HG02623 (cell line): ENCODE data around the gene FBXO27.
"Not testable (repeated sequence)": the region's sequence is repeated elsewhere in the genome, so short reads cannot be mapped to it uniquely, and the experiment has no call there.

ENCODE experiments used
- ATAC-seq: cut with Tn5 transposase; IDR thresholded peaks from one replicate; pipeline ENCODE4 v1.9.1; 2021; ENCODE audit warnings: moderate library complexity; ENCODE audit not compliant: unreplicated experiment

Gene FBXO27

GRCh38 chr19:39032063-39032918, at the start of gene FBXO27:
Gene FBXO27, minus strand, starts transcription at chr19:39032549. Its CDS starts 322 bp downstream, at chr19:39032227.
- ATAC-seq: no peak

DNA sequence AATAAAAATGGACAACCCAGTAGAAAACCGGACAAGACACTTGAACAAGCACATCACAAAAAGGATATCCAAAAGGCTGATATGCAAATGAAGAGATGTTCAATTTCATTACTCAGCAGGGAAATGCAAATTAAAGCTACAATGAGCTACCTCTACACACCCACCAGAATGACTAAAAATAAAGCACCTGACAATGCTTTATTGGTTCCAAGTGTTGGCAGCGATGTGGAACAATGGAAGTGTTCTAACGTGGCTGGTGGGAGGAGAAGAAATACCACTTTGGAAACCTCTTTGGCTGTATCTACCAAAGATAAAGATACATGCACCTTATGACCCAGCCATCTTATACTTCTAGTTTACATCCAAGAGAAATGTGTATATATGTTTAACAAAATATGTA, 48.1 kb upstream of the FBXO27 start:
- ATAC-seq: no peak

- ATAC-seq: no peak
Observed at GRCh38 chr19:39078436-39079200, 46.3 kb upstream of the FBXO27 start.

DNA sequence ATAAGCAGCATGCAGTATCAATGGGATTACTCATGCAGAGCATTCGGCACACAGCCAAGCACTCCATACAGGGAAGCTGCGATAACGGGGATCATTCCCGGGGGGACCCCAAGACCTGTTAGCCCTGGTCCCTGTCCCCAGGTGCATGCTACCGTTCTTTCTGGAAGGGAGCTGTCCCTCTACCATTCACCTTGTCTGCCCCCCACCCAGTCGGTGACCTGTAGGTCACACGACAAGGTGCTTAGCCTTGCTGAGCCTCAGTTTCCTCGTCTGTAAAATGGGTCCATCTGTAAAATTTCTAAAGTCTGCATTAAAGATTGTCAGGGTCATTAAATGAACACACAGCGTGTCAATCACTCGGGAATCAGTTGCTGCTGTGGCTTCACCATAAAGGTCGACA, 45.0 kb upstream of the FBXO27 start:
- no peak for ATAC-seq

DNA sequence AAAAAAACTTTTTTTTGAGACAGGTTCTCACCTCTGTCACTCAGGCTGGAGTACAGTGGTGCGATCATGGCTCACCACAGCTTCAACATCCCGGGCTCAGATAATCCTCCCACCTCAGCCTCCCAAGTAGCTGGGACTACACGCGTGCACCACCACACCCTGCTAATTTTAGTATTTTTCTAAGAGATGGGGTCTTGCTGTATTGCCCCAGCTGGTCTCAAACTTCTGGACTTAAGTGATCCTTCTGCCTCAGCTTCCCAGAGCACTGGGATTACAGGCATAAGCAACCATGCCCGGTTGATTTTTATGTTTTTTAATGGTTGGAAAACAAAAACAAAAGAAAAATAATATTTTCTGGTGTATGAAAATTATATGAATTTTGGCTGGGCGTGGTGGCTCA, 42.6 kb upstream of the FBXO27 start:
- ATAC-seq: no peak

DNA sequence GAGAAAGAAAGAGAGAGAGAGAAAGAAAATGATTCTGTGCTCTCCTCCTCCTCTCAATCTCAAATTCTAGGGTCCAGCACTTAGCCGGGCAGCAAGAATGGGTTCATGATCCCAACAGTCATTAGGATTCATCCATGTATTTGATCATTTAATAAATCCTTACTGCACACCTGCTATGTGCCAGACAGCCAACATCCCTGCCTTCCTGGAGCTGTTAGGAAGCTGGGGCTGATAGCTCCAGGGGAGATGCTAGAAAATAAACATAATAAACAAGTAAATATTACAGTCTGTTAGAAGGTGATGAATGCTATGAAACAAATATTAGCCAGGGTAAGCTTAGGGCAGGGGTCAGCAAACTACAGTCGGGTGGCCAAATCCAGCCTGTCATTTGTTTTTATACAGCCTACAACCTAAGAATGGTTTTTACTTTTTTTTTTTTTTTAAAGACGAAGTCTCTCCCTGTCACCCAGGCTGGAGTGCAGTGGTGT, 41.9 kb upstream of the FBXO27 start:
- ATAC-seq: no peak

GRCh38 chr19:39070888-39071287, 38.5 kb upstream of the FBXO27 start:
- no peak for ATAC-seq

- ATAC-seq: not testable (repeated sequence)
Observed at GRCh38 chr19:39068259-39068658, 35.9 kb upstream of the FBXO27 start.

DNA sequence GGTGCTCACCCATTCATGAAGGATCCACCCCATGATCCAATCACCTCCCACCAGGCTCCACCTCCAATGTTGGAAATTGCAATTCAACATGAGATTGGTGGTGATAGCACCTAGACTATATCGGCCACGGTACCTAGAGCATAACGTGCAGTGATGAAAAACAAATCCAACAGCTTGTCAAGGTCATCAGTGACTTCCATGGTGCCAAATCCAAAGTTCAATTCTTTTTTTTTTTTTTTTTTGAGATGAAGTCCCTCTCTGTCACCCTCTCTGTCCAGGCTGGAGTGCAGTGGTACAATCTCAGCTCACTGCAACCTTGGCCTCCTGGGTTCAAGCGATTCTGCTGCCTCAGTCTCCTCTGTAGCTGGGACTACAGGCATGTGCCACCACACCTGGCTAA, 34.8 kb upstream of the FBXO27 start:
- ATAC-seq: no peak

DNA sequence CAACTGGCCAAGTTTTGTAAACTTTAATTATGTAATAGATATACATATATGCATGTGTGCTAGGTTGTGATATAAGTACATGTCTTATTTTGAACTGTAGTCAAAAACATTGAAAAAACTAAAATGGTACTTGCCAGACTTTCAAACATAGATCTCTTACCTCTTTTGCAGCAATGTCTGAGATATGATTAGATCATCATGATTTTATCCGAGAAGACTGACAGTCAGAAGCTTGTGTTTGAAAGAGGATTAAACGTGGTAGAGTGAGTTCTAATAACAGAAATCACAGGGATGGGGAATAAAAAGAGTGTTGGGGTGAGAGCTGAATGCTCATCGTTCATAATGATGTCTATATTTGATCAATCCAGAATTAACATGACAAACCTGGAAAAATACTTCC, 33.6 kb upstream of the FBXO27 start:
- no peak for ATAC-seq

DNA sequence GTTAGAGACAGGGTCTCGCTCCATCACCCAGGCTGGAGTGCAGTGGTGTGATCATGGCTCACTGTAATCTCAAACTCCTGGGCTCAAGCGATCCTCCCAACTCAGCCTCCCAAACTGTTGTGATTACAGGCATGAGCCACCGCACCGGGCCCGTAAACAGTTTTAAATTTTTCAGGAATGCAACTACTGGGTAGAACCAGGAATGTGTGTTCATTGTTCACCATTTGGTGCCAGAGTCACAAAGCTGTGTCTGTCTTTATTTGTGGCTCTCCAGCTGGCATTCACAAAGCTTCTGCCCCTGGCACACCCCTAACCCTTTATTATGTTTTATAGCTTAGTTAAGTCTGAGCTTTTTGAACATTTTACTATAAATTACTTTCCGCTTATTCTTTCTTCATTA, 32.1 kb upstream of the FBXO27 start:
- ATAC-seq: no peak

DNA sequence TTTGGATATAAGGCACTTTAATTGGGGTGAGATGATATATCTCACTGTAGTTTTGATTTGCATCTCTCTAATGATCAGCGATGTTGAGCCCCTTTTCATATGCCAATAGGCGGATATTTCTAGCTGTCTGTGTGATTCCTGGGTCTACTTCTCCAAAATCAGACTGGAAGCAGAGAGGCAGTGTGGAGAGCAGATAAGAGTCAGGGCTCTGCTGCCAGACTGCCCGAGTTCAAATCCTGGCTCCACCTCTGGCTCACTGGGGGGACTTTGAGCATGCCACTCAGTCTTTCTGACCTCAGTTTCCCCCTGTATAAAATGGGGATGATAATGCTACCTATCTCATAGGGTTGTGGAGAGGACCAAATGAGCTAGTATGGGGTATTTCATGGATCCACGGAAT, 27.8 kb upstream of the FBXO27 start:
- ATAC-seq: no peak

DNA sequence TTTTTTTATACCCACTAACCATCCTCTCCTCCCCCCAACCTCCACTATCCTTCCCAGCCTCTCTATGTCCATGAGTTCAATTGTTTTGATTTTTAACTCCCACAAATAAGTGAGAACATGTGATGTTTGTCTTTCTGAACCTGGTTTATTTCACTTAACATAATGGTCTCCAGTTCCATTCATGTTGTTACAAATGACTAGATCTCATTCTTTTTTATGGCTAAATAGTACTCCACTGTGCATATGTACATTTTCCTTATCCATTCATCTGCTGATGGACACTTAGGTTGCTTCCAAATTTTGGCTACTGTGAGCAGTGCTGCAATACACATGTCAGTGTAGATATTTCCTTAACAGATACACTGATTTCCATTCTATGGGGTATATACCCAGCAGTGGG, 27.0 kb upstream of the FBXO27 start:
- ATAC-seq: no peak

- ATAC-seq: no peak
Observed at GRCh38 chr19:39057615-39058014, 25.3 kb upstream of the FBXO27 start.

- ATAC-seq: no peak
Observed at GRCh38 chr19:39054091-39054470, 21.7 kb upstream of the FBXO27 start.

DNA sequence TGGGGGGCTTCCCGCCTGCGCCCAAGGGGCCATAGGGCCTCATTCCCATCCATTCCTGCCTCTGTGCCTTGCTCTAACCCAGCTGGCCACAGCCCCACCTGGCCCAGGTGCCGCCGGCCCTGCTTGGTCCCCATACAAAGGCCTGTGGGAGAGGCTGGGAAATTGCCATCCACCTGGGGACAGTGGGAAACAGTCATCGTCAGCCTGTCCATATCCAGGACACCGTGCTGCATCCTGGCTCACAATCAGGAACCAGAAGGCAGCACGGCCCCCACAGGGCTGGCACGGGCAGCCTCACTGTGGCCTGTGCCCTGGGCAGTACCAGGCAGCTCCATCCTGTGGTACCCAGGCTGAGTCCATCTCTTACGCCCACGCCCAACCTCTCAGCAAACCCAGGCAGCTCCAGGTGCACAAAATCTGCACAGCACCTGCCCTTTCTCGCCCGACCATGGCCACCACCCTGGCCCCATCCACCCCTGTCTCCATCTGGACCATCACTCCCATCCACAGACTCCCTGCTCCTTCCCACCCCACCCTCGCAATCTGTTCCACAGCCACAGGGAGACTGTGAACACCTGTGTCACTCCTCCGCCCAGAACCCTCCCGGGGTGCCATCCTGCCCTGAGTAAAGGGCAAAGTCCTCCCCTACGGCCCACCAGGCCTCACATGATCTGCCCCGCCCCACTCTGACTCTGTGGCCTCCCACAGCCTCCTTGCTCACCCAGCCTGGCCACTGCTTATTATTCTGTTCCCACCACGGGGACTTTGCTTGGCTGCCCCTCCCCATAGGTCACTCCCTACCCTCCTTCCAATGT, 21.1 kb upstream of the FBXO27 start:
- no peak for ATAC-seq

DNA sequence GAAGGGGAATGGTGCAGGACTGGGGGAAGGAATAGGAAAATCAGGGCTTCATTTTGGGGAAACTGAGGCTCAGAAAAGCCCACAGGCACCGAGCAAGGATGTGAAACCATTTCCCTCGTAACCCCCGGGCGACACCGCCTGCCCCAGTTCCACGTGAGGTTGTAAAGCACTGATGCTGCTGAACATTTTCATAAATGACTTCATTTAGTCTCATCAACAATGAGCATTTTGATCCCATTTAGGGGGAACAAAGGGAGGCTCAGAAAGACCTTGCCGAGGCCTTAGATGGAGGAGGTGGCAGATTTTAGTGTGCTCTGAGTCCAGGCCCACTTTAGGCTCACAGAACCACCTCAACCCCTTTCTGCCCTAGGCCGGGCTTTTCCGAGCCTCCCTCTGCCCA, 20.5 kb upstream of the FBXO27 start:
- ATAC-seq: no peak

- no peak for ATAC-seq
Observed at GRCh38 chr19:39052243-39052746, 19.9 kb upstream of the FBXO27 start.

DNA sequence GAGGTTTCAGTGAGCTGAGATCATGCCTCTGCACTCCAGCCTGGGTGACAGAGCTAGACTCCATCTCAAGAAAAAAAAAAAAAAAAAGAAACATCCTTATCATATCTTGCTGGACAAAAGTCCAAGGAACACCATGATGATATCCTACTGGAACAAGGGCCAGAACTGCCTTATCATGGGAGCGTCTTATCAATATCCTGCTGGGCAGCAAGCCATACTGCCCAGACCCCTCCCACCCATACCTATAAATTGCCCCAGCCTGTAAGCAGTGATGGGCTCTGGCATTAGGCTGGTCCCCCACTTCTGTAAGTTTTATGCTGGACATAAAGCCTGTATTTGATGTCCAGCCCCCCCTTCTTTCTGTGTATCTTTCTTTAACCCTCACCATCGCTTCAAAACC, 14.7 kb upstream of the FBXO27 start:
- no peak for ATAC-seq

DNA sequence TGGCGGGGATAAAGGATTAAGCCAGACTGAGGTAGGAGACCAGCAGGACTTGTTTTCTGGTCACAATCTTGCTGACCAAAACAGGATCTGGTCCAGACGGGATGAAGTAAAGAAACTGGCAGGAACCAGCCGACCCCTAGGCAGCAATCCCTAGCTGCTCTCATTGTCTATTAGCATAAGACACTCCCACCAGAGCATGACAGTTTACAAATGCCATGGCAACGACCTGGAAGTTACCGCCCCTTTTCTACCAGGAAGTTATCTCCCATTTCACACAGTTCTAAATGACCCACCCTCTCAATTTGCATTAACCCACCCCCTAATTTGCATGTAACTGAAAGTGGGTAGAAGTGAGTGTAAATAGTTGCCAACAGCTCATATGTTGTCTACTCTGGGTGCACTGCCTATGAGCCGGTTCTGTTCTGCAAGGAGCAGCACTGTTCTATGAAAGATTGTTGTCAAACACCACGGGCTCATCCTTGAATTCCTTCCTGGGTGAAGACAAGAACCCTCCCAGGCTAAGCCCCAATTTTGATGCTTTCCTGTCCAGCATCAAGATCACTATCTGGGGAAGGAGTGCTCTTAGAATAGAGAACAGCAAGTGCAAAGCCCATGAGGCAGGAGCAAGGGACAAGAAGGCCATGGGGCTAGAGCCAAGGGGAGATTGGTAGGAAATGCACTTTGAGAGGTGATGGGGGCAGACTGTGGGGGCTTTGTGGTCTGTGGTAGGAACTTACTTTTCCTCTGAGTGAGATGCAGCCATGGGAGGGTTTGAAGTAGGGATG, 13.9 kb upstream of the FBXO27 start:
- no peak for ATAC-seq
